Measurements from ENCODE around the gene KDM7A. TPM values are rescaled to one million over a fixed set of nuclear protein-coding genes. Genes with fewer than 3 reads are reported as not detected.
"Not testable (repeated sequence)": the region's sequence is repeated elsewhere in the genome, so short reads cannot be mapped to it uniquely, and the experiment has no call there.

The KDM7A gene
- total RNA-seq, 6 donors from 2014 or later: 12.9 to 41.8 (median 18.2) TPM

GRCh38 chr7:140170375-140170774 is 6.4 kb downstream of the KDM7A start:
- WGBS, 2 donors: 69 to 70% methylated on average over 4 of the region's 4 CpGs
- no peak overlapping the region for H3K27ac ChIP-seq
- H3K4me1 ChIP-seq: peaks cover 11 to 39% (median 27%) of the 10 kb centered on the region in 4 donors

DNA sequence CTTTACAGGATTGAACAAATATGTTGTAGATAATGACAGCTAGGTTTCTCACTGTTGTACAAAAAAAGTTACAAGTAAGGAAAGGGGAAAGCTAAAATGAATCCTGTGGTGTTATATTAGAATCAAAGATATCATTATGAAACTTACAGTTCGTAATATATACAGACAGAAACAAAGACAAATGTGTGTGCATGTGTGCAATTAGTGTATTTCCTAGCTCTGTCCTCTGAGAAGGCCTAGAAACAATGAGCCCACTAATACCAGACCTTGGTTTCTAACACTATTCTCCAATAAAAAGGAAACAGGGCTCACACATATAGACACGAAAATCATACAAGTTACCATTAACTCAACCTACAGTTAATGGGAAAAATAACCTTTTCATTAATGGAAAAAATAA is 8.0 kb downstream of the KDM7A start:
- Histone ChIP-seq H3K27ac (no peak overlapping the region), H3K4me3 (no peak overlapping the region), H3K36me3 (no peaks in the 10 kb centered on the region), H3K27me3 (no peaks in the 10 kb centered on the region), H3K4me1 (peaks cover 12 to 27% (median 20%) of the 10 kb centered on the region in 4 donors), H3K9me3 (no peaks in the 10 kb centered on the region)
- WGBS, 2 donors: 58 to 67% methylated on average over 2 of the region's 2 CpGs
- no peak for ATAC-seq (ENCODE audit: low FRiP score in 2 of 2)
- TF ChIP-seq POLR2AphosphoS5 (IDR thresholded peaks at IDR 0.05): no peak
- TF ChIP-seq POLR2A (IDR thresholded peaks at IDR 0.05): no peak
- TF ChIP-seq, protein P1, sequence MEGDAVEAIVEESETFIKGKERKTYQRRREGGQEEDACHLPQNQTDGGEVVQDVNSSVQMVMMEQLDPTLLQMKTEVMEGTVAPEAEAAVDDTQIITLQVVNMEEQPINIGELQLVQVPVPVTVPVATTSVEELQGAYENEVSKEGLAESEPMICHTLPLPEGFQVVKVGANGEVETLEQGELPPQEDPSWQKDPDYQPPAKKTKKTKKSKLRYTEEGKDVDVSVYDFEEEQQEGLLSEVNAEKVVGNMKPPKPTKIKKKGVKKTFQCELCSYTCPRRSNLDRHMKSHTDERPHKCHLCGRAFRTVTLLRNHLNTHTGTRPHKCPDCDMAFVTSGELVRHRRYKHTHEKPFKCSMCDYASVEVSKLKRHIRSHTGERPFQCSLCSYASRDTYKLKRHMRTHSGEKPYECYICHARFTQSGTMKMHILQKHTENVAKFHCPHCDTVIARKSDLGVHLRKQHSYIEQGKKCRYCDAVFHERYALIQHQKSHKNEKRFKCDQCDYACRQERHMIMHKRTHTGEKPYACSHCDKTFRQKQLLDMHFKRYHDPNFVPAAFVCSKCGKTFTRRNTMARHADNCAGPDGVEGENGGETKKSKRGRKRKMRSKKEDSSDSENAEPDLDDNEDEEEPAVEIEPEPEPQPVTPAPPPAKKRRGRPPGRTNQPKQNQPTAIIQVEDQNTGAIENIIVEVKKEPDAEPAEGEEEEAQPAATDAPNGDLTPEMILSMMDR (IDR thresholded peaks at IDR 0.05): no peak
- no peak for TF ChIP-seq EP300 (IDR thresholded peaks at IDR 0.05)
- no peak for DNase-seq

More at GRCh38 chr7:140170375-140170774, 6.4 kb downstream of the KDM7A start:
- Histone ChIP-seq H3K36me3 (no peaks in the 10 kb centered on the region), H3K9me3 (no peaks in the 10 kb centered on the region), H3K27me3 (no peaks in the 10 kb centered on the region), H3K4me3 (no peak overlapping the region)
- ATAC-seq (ENCODE audit: low FRiP score in 2 of 2) (no peak), DNase-seq (no peak)
- TF ChIP-seq, protein P1 (IDR thresholded peaks at IDR 0.05): no peak
- no peak for TF ChIP-seq EP300 (IDR thresholded peaks at IDR 0.05)
- TF ChIP-seq POLR2AphosphoS5 (IDR thresholded peaks at IDR 0.05): no peak
- no peak for TF ChIP-seq POLR2A (IDR thresholded peaks at IDR 0.05)

GRCh38 chr7:140165422-140165821 is 11.4 kb downstream of the KDM7A start:
- no peak for TF ChIP-seq POLR2A (IDR thresholded peaks at IDR 0.05)
- no peak for TF ChIP-seq EP300 (IDR thresholded peaks at IDR 0.05)
- no peak for TF ChIP-seq POLR2AphosphoS5 (IDR thresholded peaks at IDR 0.05)
- TF ChIP-seq, protein P1 (IDR thresholded peaks at IDR 0.05): no peak
- H3K4me3 ChIP-seq: no peak overlapping the region
- no peaks in the 10 kb centered on the region for H3K36me3 ChIP-seq
- no peaks in the 10 kb centered on the region for H3K9me3 ChIP-seq
- ATAC-seq (ENCODE audit: low FRiP score in 2 of 2) (peak in 1 of 2 donors; percentile 57), DNase-seq (no peak)
- peaks cover 9 to 44% (median 24%) of the 10 kb centered on the region in 4 donors for H3K4me1 ChIP-seq
- WGBS, 2 donors: 69 to 84% methylated on average over 3 of the region's 3 CpGs
- no peak overlapping the region for H3K27ac ChIP-seq
- H3K27me3 ChIP-seq: no peaks in the 10 kb centered on the region

GRCh38 chr7:140162081-140162480 is 14.7 kb downstream of the KDM7A start:
- H3K9me3 ChIP-seq; H3K4me3 ChIP-seq; ATAC-seq (ENCODE audit: low FRiP score in 2 of 2); H3K27ac ChIP-seq; H3K27me3 ChIP-seq; H3K36me3 ChIP-seq: not testable (repeated sequence)
- peaks cover 9 to 39% (median 25%) of the 10 kb centered on the region in 4 donors for H3K4me1 ChIP-seq
- DNase-seq: peak in 1 of 2 donors; percentile 53
- 81 to 95% methylated on average over 11 of the region's 11 CpGs for WGBS, 2 donors

- 88 to 94% methylated on average over 1 of the region's 1 CpG for WGBS, 2 donors
- no peak overlapping the region for H3K4me3 ChIP-seq
- TF ChIP-seq POLR2A (IDR thresholded peaks at IDR 0.05): no peak
- TF ChIP-seq, protein P1 (IDR thresholded peaks at IDR 0.05): no peak
- no peak for TF ChIP-seq POLR2AphosphoS5 (IDR thresholded peaks at IDR 0.05)
- no peak for TF ChIP-seq EP300 (IDR thresholded peaks at IDR 0.05)
- no peaks in the 10 kb centered on the region for H3K9me3 ChIP-seq
- DNase-seq (no peak), ATAC-seq (ENCODE audit: low FRiP score in 2 of 2) (no peak)
- H3K27ac ChIP-seq: no peak overlapping the region
- no peaks in the 10 kb centered on the region for H3K27me3 ChIP-seq
- H3K4me1 ChIP-seq: peaks cover 9 to 42% (median 30%) of the 10 kb centered on the region in 4 donors
- no peaks in the 10 kb centered on the region for H3K36me3 ChIP-seq
Measured at GRCh38 chr7:140161047-140161446, 15.7 kb downstream of the KDM7A start.

All from upper lobe of left lung (tissue), 6 donors.